Measurements from ENCODE around the gene SEPTIN3.

- TF ChIP-seq, protein P1, sequence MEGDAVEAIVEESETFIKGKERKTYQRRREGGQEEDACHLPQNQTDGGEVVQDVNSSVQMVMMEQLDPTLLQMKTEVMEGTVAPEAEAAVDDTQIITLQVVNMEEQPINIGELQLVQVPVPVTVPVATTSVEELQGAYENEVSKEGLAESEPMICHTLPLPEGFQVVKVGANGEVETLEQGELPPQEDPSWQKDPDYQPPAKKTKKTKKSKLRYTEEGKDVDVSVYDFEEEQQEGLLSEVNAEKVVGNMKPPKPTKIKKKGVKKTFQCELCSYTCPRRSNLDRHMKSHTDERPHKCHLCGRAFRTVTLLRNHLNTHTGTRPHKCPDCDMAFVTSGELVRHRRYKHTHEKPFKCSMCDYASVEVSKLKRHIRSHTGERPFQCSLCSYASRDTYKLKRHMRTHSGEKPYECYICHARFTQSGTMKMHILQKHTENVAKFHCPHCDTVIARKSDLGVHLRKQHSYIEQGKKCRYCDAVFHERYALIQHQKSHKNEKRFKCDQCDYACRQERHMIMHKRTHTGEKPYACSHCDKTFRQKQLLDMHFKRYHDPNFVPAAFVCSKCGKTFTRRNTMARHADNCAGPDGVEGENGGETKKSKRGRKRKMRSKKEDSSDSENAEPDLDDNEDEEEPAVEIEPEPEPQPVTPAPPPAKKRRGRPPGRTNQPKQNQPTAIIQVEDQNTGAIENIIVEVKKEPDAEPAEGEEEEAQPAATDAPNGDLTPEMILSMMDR (optimal IDR thresholded peaks at IDR 0.05 in 1 of 3, IDR thresholded peaks at IDR 0.05 in 1 of 3, conservative IDR thresholded peaks at IDR 0.05 in 1 of 3; ENCODE audit: extremely low read depth in 1 of 3, insufficient read depth in 2 of 3, low read length in 3 of 3): no peak
- TF ChIP-seq EZH2 (IDR thresholded peaks at IDR 0.05; ENCODE audit: low read length): no peak
Observed at GRCh38 chr22:41936894-41937169, 32.4 kb upstream of the SEPTIN3 start.
